ENCODE results near the gene CRAT.

- TF ChIP-seq YY1 (IDR thresholded peaks at IDR 0.05; ENCODE audit: low read depth) (no peak), TAF1 (IDR thresholded peaks at IDR 0.05; ENCODE audit: low read depth) (no peak), RAD21 (IDR thresholded peaks at IDR 0.05; ENCODE audit: low read depth) (no peak), USF1 (IDR thresholded peaks at IDR 0.05) (no peak), FOXM1 (IDR thresholded peaks at IDR 0.05; ENCODE audit: borderline replicate concordance, low read depth) (no peak), CREB1 (IDR thresholded peaks at IDR 0.05; ENCODE audit: low read depth) (no peak), EP300 (IDR thresholded peaks at IDR 0.05; ENCODE audit: borderline replicate concordance) (no peak), REST (IDR thresholded peaks at IDR 0.05; ENCODE audit: low read depth) (no peak), TCF12 (IDR thresholded peaks at IDR 0.05; ENCODE audit: low read depth) (no peak), ZBTB7A (IDR thresholded peaks at IDR 0.05; ENCODE audit: low read depth) (no peak), TEAD4 (IDR thresholded peaks at IDR 0.05) (no peak)
- TF ChIP-seq, protein P1, sequence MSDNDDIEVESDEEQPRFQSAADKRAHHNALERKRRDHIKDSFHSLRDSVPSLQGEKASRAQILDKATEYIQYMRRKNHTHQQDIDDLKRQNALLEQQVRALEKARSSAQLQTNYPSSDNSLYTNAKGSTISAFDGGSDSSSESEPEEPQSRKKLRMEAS (IDR thresholded peaks at IDR 0.05): no peak
Measured at GRCh38 chr9:129093602-129094386, 16.8 kb downstream of the CRAT start.

All from Ishikawa (cell line).